ENCODE data around the gene PTPN7. TPM values are rescaled to one million over a fixed set of nuclear protein-coding genes. Genes with fewer than 3 reads are reported as not detected.
"Not testable (repeated sequence)": the region's sequence is repeated elsewhere in the genome, so short reads cannot be mapped to it uniquely, and the experiment has no call there.

Gene PTPN7
- total and polyA plus RNA-seq, 8 donors: 1.0 to 11.7 (median 1.5) TPM

DNA sequence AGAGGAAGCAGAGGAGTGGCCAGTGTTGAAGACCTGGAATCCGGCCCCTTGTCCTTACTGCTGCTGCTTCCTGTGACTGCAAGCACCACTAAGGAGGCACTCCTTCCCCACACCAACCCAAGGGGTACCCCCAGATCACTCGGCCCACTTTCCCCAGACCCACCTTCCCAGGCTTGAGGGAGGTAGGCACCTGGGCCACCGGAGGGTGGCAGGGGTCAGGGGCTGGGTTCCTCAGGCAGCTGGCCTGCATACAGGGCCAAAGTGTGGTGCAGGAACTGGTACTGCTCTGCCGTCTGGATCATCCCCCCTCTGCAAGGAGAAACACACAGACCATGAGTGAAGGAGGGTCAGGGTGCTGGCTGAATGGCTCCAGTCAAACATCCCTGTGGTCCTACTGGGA, 12.0 kb downstream of the PTPN7 start:
- intact Hi-C loops (cut with DNase I): no loop called here
- no peaks in the 10 kb centered on the region for H3K27me3 ChIP-seq
- H3K36me3 ChIP-seq: peaks cover 0 to 49% of the 10 kb centered on the region in 2 donors
- peak in 1 of 4 donors; percentile 48 for DNase-seq
- H3K4me3 ChIP-seq: no peak overlapping the region
- H3K9me3 ChIP-seq: no peaks in the 10 kb centered on the region
- H3K27ac ChIP-seq: no peak overlapping the region
- H3K4me1 ChIP-seq: peaks cover 5 to 8% of the 10 kb centered on the region in 2 donors
- no peak for ATAC-seq
- TF ChIP-seq, protein P1, sequence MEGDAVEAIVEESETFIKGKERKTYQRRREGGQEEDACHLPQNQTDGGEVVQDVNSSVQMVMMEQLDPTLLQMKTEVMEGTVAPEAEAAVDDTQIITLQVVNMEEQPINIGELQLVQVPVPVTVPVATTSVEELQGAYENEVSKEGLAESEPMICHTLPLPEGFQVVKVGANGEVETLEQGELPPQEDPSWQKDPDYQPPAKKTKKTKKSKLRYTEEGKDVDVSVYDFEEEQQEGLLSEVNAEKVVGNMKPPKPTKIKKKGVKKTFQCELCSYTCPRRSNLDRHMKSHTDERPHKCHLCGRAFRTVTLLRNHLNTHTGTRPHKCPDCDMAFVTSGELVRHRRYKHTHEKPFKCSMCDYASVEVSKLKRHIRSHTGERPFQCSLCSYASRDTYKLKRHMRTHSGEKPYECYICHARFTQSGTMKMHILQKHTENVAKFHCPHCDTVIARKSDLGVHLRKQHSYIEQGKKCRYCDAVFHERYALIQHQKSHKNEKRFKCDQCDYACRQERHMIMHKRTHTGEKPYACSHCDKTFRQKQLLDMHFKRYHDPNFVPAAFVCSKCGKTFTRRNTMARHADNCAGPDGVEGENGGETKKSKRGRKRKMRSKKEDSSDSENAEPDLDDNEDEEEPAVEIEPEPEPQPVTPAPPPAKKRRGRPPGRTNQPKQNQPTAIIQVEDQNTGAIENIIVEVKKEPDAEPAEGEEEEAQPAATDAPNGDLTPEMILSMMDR (IDR thresholded peaks at IDR 0.05): no peak

- DNase-seq (peak in 1 of 4 donors; percentile 35), ATAC-seq (no peak)
- Histone ChIP-seq H3K27ac (no peak overlapping the region), H3K4me3 (no peak overlapping the region), H3K9me3 (no peaks in the 10 kb centered on the region), H3K4me1 (peaks cover 13 to 21% of the 10 kb centered on the region in 2 donors), H3K27me3 (no peaks in the 10 kb centered on the region), H3K36me3 (peaks cover 0 to 38% of the 10 kb centered on the region in 2 donors)
- intact Hi-C loops (cut with DNase I): no loop called here
- TF ChIP-seq, protein P1 (IDR thresholded peaks at IDR 0.05): no peak
Observed at GRCh38 chr1:202146993-202147392, 13.4 kb downstream of the PTPN7 start.

DNA sequence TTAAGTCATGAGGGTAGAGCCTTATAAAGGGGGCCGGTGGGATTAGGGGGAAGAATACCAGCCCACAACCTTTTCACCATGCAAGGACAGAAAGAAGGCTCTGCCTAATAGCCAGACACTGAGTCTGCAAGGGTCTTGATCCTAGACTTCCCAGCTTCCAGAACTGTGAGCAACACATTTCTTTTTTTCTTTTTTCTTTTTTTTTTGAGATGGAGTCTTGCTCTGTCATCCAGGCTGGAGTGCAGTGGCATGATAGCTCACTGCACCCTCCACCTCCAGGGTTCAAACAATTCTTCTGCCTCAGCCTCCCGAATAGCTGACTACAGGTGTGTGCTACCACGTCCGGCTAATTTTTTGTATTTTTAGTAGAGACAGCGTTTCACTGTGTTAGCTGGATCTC, 14.1 kb downstream of the PTPN7 start:
- ATAC-seq (no peak), DNase-seq (no peak)
- H3K4me3 ChIP-seq: no peak overlapping the region
- peaks cover 0 to 31% of the 10 kb centered on the region in 2 donors for H3K36me3 ChIP-seq
- H3K27ac ChIP-seq: no peak overlapping the region
- intact Hi-C loops (cut with DNase I): no loop called here
- H3K27me3 ChIP-seq: no peaks in the 10 kb centered on the region
- peaks cover 13 to 28% of the 10 kb centered on the region in 2 donors for H3K4me1 ChIP-seq
- TF ChIP-seq, protein P1 (IDR thresholded peaks at IDR 0.05): no peak
- H3K9me3 ChIP-seq: no peaks in the 10 kb centered on the region

DNA sequence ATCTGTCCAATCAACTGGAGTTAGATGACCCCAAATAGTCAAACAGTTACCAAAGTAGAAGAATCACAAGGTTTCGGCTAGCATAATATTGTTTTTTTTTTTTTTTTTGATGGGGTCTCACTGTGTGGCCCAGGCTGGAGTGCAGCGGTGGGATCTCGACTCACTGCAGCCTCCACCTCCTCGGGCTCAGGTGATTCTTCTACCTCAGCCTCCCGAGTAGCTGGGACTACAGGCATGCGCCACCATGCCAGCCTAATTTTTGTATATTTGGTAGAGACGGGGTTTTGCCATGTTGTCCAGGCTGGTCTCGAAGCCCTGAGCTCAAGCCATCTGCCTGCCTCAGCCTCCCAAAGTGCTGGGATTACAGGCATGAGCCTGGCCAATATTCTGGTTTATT, 14.7 kb downstream of the PTPN7 start:
- peaks cover 0 to 30% of the 10 kb centered on the region in 2 donors for H3K36me3 ChIP-seq
- intact Hi-C loops (cut with DNase I); H3K27me3 ChIP-seq; ATAC-seq; H3K9me3 ChIP-seq: not testable (repeated sequence)
- peak overlapping the region in 1 of 2 donors; percentile 96 for H3K4me3 ChIP-seq
- peak in 1 of 4 donors; percentile 30 for DNase-seq
- H3K4me1 ChIP-seq: peaks cover 13 to 34% of the 10 kb centered on the region in 2 donors
- H3K27ac ChIP-seq: peak overlapping the region in 1 of 2 donors; percentile 98

DNA sequence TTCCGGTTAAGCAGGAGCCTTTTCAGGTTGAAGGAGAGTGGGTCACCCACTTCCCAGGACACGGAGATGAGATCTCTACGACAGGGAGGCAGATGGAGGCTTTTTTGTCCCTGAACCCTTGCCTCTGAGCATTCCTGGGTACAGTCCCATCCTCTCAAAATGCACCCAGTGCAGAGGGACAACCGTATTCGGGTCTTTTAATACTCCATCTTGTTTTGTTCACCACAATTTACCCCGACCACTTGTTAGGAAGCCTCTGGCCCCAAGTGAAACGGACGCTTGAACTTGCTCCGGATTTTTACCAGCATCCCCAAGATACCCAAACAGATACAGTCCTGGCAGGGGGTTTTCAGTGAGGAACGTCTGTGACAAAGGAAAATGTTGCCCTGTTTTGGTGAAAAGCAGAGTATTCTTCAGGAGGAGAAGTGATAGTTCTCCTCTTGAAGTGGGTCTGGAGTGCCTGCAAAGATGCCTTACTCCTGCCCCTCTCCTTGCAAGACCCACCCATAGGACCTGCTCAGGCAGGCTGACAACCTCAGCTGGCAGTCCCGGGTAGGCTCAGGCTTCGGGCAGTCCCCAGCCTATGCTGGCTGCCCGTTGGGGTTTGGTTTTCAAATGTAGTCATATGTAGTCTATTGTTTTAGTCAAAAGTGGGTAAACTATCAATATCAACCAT, 15.2 kb downstream of the PTPN7 start:
- Histone ChIP-seq H3K9me3 (no peaks in the 10 kb centered on the region), H3K4me1 (peaks cover 13 to 39% of the 10 kb centered on the region in 2 donors), H3K36me3 (peaks cover 0 to 29% of the 10 kb centered on the region in 2 donors), H3K27ac (peak overlapping the region; percentile 89 to 98), H3K4me3 (peak overlapping the region; percentile 92 to 96), H3K27me3 (no peaks in the 10 kb centered on the region)
- TF ChIP-seq, protein P1 (IDR thresholded peaks at IDR 0.05): no peak
- intact Hi-C loops (cut with DNase I): no loop called here
- peak in 1 of 4 donors; percentile 33 for DNase-seq
- peak; percentile 10 for ATAC-seq
